ENCODE results near the gene ORM2.

ORM2 gene

DNA sequence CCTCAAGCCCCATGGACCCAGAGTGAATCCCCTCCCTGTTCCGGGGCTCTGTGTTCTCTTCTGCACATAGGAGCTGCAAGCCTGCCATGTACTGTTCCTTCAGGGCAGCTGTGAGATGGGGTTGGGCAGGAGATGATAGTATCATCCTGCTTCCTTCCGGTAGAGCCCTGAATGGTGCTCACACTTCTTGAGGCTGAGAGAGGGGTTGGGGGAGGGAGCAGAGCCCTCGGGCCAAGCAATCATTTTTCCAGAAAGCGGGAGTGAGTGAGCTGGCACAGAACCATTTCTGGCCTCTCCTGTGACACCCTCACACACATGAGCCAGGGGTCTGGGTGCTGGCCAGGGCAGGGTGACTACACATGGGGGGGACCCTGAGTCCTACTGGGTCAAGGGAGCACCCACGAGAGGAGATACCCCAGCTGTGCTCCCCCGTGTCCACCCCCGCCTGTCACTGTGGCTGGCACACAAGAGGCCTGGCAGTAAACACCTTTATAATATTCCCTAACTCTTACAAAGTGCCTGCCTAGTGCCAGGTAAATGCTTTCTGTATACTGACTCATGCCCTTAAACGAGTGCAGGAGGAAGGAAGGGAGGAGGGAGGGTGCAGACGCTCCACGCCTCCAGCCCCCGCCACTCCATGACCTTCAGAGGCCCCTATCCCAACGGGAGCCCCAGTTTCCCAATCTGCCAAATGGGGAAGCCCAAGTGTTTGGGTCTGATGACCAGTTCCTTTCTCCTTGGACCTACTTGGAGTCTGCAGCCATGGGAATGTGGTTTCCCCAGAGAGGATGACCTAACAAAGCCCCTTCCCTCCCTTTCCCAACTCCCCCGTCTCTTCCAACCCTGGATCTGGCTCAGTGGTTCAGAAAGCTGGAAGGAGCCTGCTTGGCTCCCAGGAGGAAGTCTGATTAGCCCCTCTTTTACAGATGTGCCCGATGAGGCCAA is 42.6 kb downstream of the ORM2 start:
- H3K4me2 ChIP-seq (ENCODE audit: low read depth, low read length): peak overlapping the region; percentile 87
- H3K9ac ChIP-seq (ENCODE audit: low read length): peak overlapping the region; percentile 79
- H3K9me3 ChIP-seq (replicated peaks; ENCODE audit: insufficient read depth, low read length): no peaks in the 10 kb centered on the region
- no peaks in the 10 kb centered on the region for H3K27me3 ChIP-seq (replicated peaks; ENCODE audit: insufficient read depth, low read length)
- peaks cover 78% of the 10 kb centered on the region for H3K79me2 ChIP-seq (ENCODE audit: low read length)
- H3K4me3 ChIP-seq (ENCODE audit: low read length): peak overlapping the region; percentile 35
- TF ChIP-seq EZH2 (optimal IDR thresholded peaks at IDR 0.05; ENCODE audit: low read depth, low read length) (no peak), EZH2phosphoT487 (IDR thresholded peaks at IDR 0.05; ENCODE audit: low read length) (no peak), CTCF (IDR thresholded peaks at IDR 0.05; ENCODE audit: low read length) (no peak)
- peak; percentile 73 for DNase-seq
- no peak overlapping the region for H2AFZ ChIP-seq (ENCODE audit: low read length)
- peaks cover 67% of the 10 kb centered on the region for H3F3A ChIP-seq (ENCODE audit: insufficient read depth, low read length)
- H4K20me1 ChIP-seq (ENCODE audit: insufficient read depth, low read length): no peaks in the 10 kb centered on the region
- H3K4me1 ChIP-seq (ENCODE audit: low read length): peaks cover 78% of the 10 kb centered on the region
- peak overlapping the region; percentile 98 for H3K27ac ChIP-seq (ENCODE audit: low read length)
- no peaks in the 10 kb centered on the region for H3K9me2 ChIP-seq (replicated peaks; ENCODE audit: insufficient read depth, low read length)
- 0 out of 2 replicates have a peak, but pooled peaks cover 9% of the 10 kb centered on the region for H3K36me3 ChIP-seq (replicated peaks; ENCODE audit: insufficient read depth, low read length)

GRCh38 chr9:114372921-114373448 is 43.3 kb downstream of the ORM2 start:
- Histone ChIP-seq H3K79me2 (ENCODE audit: low read length) (peaks cover 80% of the 10 kb centered on the region), H3K4me3 (ENCODE audit: low read length) (peak overlapping the region; percentile 8; the same call in 1 of the 2 replicates), H2AFZ (ENCODE audit: low read length) (0 out of 2 replicates have a peak overlapping the region, but pooled peaks have one; percentile 4), H3K9me2 (replicated peaks; ENCODE audit: insufficient read depth, low read length) (no peaks in the 10 kb centered on the region), H3K4me2 (ENCODE audit: low read depth, low read length) (peak overlapping the region; percentile 87), H3K27me3 (replicated peaks; ENCODE audit: insufficient read depth, low read length) (no peaks in the 10 kb centered on the region), H3K9ac (ENCODE audit: low read length) (peak overlapping the region; percentile 79), H3K36me3 (replicated peaks; ENCODE audit: insufficient read depth, low read length) (0 out of 2 replicates have a peak, but pooled peaks cover 9% of the 10 kb centered on the region), H3K27ac (ENCODE audit: low read length) (peak overlapping the region; percentile 98), H3K9me3 (replicated peaks; ENCODE audit: insufficient read depth, low read length) (no peaks in the 10 kb centered on the region), H4K20me1 (ENCODE audit: insufficient read depth, low read length) (no peaks in the 10 kb centered on the region), H3K4me1 (ENCODE audit: low read length) (peaks cover 70% of the 10 kb centered on the region), H3F3A (ENCODE audit: insufficient read depth, low read length) (peaks cover 60% of the 10 kb centered on the region)
- TF ChIP-seq EZH2phosphoT487 (IDR thresholded peaks at IDR 0.05; ENCODE audit: low read length): no peak
- no peak for TF ChIP-seq EZH2 (optimal IDR thresholded peaks at IDR 0.05; ENCODE audit: low read depth, low read length)
- no peak; the same call in 1 of the 2 replicates for TF ChIP-seq CTCF (IDR thresholded peaks at IDR 0.05; ENCODE audit: low read length)
- DNase-seq: peak; percentile 92

DNA sequence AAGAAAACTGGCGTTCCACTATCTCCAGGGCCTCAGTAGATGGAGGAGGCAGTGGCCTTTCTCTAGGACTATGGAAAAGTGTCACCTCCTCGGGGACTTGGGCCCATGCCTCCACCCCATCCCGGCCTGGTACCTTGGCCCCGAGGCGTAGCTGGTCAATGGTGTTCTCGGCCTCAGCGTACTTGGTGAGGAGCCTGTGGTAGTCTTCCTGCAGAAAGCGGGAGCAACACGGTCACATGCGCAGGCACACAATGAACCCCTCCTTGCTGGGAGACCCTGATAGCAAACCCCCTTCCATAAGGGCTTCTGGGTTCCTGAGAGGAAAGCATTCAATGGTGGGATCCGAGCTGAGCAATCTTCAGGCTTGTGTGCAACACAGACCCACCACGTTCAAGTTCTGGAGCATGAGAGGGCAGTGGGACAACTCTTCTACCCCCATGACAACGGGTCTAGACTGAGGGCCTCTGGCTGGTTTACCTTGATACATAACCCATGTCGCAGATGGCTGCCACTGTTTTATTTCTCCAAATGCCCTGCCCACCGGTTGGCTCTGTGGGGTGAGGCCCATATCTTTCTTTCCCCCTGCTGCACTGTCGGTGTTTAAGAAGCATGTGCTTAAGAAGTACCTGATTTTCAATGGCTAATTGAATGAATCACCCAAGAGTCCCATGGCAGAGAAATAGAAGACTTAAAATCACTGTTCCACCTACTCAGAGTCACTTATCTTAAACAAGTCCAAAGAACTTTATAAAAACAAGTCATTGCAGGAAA is 44.5 kb downstream of the ORM2 start:
- peaks cover 51% of the 10 kb centered on the region for H3F3A ChIP-seq (ENCODE audit: insufficient read depth, low read length)
- DNase-seq: no peak
- peak overlapping the region; percentile 87; the same call in 1 of the 2 replicates for H3K4me2 ChIP-seq (ENCODE audit: low read depth, low read length)
- peaks cover 60% of the 10 kb centered on the region for H3K4me1 ChIP-seq (ENCODE audit: low read length)
- peak overlapping the region; percentile 68; the same call in 1 of the 2 replicates for H3K9ac ChIP-seq (ENCODE audit: low read length)
- H3K27me3 ChIP-seq (replicated peaks; ENCODE audit: insufficient read depth, low read length): no peaks in the 10 kb centered on the region
- no peaks in the 10 kb centered on the region for H3K9me2 ChIP-seq (replicated peaks; ENCODE audit: insufficient read depth, low read length)
- H3K27ac ChIP-seq (ENCODE audit: low read length): peak overlapping the region; percentile 98
- TF ChIP-seq EZH2 (optimal IDR thresholded peaks at IDR 0.05; ENCODE audit: low read depth, low read length) (no peak), CTCF (IDR thresholded peaks at IDR 0.05; ENCODE audit: low read length) (no peak), EZH2phosphoT487 (IDR thresholded peaks at IDR 0.05; ENCODE audit: low read length) (no peak)
- H4K20me1 ChIP-seq (ENCODE audit: insufficient read depth, low read length): no peaks in the 10 kb centered on the region
- peaks cover 82% of the 10 kb centered on the region for H3K79me2 ChIP-seq (ENCODE audit: low read length)
- H3K36me3 ChIP-seq (replicated peaks; ENCODE audit: insufficient read depth, low read length): peaks cover 8% of the 10 kb centered on the region
- H3K4me3 ChIP-seq (ENCODE audit: low read length): no peak overlapping the region
- no peak overlapping the region for H2AFZ ChIP-seq (ENCODE audit: low read length)
- no peaks in the 10 kb centered on the region for H3K9me3 ChIP-seq (replicated peaks; ENCODE audit: insufficient read depth, low read length)
